Stimulated activated CD8-positive, alpha-beta memory T cell treated with anti-CD3 and anti-CD28 coated beads, Interleukin-7, amount 100 ng/mL, for 48 hours (primary cell): ENCODE measurements around the gene CDK13.

Experiments used
- DNase-seq, 2 donors: peaks; one replicate each; pipeline ENCODE4 v3.0.0-alpha.2; 2020; ENCODE audit warnings: low read depth in 1 of 2; ENCODE audit errors: extremely low read depth in 1 of 2

The CDK13 gene

DNA sequence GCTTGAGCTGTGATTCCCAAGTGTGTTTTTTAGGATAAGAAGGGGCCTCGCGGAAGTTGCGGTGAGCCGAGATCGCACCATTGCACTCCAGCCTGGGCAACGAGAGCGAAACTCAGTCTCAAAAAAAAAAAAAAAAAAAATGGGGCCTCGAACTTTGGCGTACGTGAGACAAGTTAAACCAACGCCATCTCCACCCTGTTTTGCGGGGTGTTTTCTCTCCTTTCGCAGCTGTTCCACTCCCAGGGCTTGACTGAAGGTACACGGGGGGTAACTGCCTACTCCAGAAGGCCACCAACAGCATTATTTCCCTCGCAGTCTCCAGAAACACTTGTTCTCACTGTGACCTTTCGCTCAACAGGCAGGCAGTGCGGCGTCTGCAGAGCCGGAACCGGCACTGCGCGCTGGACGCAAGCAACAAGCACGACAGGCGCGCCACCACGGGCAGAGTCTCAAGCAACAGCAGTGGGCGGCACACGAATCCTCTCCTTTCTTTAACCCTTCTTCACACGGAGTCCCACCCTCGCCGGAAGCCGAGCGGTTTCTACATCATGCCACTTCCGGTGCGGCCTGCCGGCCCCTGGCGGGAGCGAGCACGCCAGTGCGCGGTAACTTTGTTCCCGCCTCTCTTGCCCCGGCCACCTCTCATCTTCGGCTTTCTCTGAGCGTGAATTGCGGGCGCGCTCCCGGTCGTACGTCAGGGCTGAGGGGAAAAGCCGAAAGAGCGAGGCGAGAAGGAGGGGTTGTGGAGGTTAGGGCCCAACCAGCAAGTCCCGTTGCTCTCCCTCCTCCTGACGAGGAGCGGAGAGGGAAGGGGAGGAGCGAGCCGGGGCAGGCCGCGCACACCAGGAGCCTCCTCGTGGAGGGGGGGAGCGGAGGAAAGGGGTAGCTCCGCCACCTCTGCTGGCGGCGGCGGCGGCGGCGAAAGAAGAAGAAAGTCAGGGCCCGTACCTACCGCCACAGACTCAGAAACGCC, 814 bp upstream of the CDK13 start:
- DNase-seq: peak; percentile 96 to 97

DNA sequence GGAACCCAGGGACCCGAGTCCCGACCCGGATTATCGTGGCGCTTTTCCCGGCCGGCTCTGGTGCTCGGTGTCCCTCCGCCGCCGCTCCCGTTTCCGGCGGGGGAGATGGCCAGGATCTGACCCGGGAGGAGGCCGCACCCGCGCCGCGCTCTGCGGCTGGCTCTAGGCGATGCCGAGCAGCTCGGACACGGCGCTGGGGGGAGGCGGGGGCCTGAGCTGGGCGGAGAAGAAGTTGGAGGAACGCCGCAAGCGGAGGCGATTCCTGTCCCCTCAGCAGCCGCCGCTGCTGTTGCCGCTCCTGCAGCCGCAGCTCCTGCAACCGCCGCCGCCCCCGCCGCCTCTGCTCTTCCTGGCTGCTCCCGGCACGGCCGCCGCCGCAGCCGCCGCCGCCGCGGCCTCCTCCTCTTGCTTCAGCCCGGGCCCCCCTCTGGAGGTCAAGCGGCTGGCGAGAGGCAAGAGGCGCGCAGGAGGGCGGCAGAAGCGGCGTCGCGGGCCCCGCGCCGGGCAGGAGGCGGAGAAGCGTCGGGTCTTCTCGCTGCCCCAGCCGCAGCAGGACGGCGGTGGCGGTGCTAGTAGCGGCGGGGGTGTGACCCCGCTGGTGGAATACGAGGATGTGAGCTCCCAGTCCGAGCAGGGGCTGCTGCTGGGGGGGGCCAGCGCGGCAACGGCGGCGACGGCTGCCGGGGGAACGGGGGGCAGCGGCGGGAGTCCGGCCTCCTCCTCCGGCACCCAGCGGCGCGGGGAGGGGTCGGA, 593 bp downstream of the CDK13 start:
- DNase-seq: peak in 1 of 2 donors; percentile 33

GRCh38 chr7:39951226-39952194, 1.5 kb downstream of the CDK13 start:
- peak; percentile 60 for DNase-seq

- DNase-seq: no peak
These were observed 2.3 kb downstream of the CDK13 start for GRCh38 chr7:39952374-39952773.

GRCh38 chr7:39952803-39953202, 2.7 kb downstream of the CDK13 start:
- DNase-seq: no peak

- DNase-seq: no peak
These were observed 4.6 kb downstream of the CDK13 start for GRCh38 chr7:39954694-39955093.

DNA sequence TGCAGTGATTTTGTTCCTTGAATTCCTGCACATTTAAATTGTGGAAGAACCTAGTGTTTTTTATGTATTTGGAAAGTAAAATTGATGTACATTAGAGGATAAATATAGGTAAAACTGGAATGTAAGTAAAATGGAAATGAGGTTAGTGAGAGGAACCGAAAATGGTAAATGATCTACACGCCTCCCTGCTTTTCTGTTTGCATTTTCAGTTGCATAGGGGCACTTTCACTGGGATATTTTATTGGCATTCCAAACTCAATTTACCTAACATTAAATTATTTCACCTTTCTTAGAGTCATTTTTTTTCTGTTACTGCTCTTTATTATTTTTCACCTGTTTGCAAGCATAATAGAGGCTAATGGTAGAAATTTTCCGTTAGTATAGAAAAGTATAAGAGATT, 8.0 kb downstream of the CDK13 start:
- no peak for DNase-seq

GRCh38 chr7:39967406-39968161, 17.5 kb downstream of the CDK13 start:
- no peak for DNase-seq

GRCh38 chr7:39969431-39969830, 19.4 kb downstream of the CDK13 start:
- no peak for DNase-seq

GRCh38 chr7:39971924-39972323, 21.9 kb downstream of the CDK13 start:
- DNase-seq: no peak

DNA sequence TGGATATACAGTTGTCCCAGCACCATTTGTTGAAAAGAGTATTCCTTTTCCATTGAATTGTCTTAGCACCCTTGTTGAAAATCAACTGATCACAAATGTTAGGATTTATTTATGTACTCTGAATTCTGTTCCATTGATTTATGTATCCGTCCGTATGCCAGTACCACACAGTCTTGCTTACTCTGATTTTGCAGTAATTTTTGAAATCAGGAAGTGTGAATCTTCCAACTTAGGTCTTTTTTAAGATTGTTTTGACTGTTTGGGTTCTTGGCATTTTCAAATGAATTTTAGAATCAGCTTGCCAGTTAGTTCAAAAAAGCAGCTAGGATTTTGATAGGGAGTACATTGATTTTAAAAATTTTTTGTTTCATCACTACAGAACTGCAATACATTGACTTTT, 23.7 kb downstream of the CDK13 start:
- no peak for DNase-seq

- DNase-seq: no peak
These were observed 28.3 kb downstream of the CDK13 start for GRCh38 chr7:39978230-39978934.

GRCh38 chr7:39979406-39980073, 29.5 kb downstream of the CDK13 start:
- no peak for DNase-seq

- DNase-seq: no peak
These were observed 35.4 kb downstream of the CDK13 start for GRCh38 chr7:39985398-39985918.

DNA sequence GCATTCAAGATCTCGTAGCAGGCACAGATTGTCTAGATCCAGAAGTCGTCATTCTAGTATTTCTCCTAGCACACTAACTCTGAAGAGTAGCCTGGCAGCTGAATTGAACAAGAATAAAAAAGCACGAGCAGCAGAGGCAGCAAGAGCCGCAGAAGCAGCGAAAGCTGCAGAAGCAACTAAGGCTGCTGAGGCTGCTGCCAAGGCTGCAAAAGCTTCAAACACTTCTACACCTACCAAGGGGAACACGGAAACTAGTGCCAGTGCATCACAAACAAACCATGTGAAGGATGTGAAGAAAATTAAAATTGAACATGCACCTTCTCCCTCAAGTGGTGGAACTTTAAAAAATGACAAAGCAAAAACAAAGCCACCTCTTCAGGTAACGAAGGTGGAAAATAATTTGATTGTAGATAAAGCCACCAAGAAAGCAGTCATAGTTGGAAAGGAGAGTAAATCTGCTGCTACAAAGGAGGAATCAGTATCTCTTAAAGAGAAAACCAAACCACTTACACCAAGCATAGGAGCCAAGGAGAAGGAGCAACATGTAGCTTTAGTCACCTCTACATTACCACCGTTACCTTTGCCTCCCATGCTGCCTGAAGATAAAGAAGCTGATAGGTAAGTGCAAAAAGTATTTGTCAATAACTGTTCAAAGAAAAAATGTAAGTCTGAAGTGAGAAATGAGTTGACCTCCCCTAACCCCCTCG, 37.7 kb downstream of the CDK13 start:
- no peak for DNase-seq

DNA sequence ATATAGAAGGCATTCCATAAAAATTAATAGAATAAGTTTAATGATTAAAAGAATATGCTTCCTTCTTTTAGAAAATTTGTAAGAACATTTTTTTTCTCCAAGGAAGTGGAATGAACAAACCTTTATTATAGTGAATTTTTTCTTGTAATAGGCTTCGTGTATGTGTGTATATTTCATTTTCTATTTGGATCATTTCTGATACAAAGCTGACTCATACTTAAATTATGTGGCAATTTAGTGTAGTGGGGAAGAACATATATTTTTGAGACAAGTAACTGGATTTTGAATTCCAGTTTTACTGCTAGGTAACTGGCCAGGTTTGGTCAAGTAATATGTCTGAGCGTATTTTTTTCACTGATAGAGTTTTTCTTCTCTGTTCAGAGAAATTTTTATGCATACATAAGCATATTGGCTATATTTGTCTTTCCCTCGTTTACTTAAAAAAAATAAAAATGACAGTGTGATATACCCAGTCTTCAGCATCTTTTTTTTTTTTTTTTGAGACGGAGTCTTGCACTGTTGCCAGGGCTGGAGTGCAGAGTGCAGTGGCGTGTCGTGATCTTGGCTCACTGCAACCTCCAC, 50.8 kb downstream of the CDK13 start:
- no peak for DNase-seq

GRCh38 chr7:40001649-40002048, 51.6 kb downstream of the CDK13 start:
- no peak for DNase-seq

DNA sequence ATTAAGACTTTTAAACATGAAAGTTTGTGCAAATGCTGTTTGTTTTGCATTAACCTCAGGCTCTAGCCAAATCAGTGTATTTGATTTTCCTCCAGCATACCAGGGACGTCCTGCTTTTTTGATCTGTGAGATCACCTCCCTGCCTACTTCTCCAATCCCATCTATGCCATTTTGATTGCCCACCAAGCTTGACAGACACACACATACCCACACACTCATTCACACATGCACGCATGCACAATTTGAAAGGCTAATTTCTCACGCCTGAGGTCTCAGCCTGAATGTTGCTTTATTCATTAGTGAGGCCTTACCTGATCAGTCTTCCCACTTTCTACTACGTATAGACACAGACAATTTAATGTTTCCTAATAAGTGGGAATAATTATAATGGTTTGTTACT, 53.5 kb downstream of the CDK13 start:
- DNase-seq: no peak
